Measurements from ENCODE around the gene CASP2.
"Not testable (repeated sequence)": the region's sequence is repeated elsewhere in the genome, so short reads cannot be mapped to it uniquely, and the experiment has no call there.

GRCh38 chr7:143264196-143264568 lies 24.0 kb upstream of the CASP2 start:
- TF ChIP-seq CTCF (conservative IDR thresholded peaks at IDR 0.05); EZH2 (IDR thresholded peaks at IDR 0.05; ENCODE audit: low read depth): not testable (repeated sequence)
